Endothelial cell of umbilical vein (primary cell): ENCODE data around the gene SSPN. TPM values are rescaled to one million over a fixed set of nuclear protein-coding genes. Genes with fewer than 3 reads are reported as not detected.

Source experiments
- BruUV-seq: library from RNA; stranded (reverse); fragments of 400-500 nt; replicated peaks from 2 replicates; lab custom pipeline; 2021; lab: Mats Ljungman, UMichigan
- CTCF ChIA-PET: fragments of 300-600, 350-600 bp; sonication (Branson Sonifier 250); formaldehyde crosslinking; loops from one replicate; lab custom pipeline; 2021; ENCODE audit warnings: antibody characterized with exemption, inconsistent platforms; lab: Charles Lee
- POLR2A ChIA-PET: fragments of 300-600, 350-600 bp; sonication (Branson Sonifier 250); formaldehyde crosslinking; loops from one replicate; lab custom pipeline; 2021; ENCODE audit warnings: antibody characterized with exemption, inconsistent platforms; lab: Charles Lee
- DNase-seq: peaks from one replicate; pipeline ENCODE4 v3.0.0-alpha.2; 2011; ENCODE audit warnings: low read depth, low spot score
- FAIRE-seq: peaks from 2 replicates; lab custom pipeline; 2011; peaks lifted over from hg19 to GRCh38; lab: Jason Lieb, UNC
- H2AFZ ChIP-seq: 2 replicates; pipeline ENCODE4 v1.6.0; 2012; ENCODE audit warnings: low read depth, low read length, control low read depth, inconsistent platforms
- H3K27ac ChIP-seq: 2 replicates; pipeline ENCODE4 v1.5.1; 2011; ENCODE audit warnings: low read depth, mild to moderate bottlenecking, control low read depth, low read length, moderate library complexity; ENCODE audit not compliant: insufficient read depth
- H3K27me3 ChIP-seq, 2 experiments: 2 replicates each; pipeline versions ENCODE4 v1.6.0 to v1.6.1; 2011; ENCODE audit warnings: low read length in 2 of 2, mixed read lengths in 1 of 2; ENCODE audit not compliant: control insufficient read depth in 2 of 2, insufficient read depth in 2 of 2
- H3K36me3 ChIP-seq, 2 experiments: 2 replicates in 1 of 2; 3 replicates in 1 of 2; pipeline ENCODE4 v1.5.1; 2011; ENCODE audit warnings: low read length in 2 of 2, mild to moderate bottlenecking in 1 of 2, moderate library complexity in 1 of 2; ENCODE audit not compliant: control insufficient read depth in 2 of 2, insufficient read depth in 2 of 2; ENCODE audit errors: extremely low read depth in 1 of 2
- H3K4me1 ChIP-seq: 3 replicates; pipeline ENCODE4 v1.5.1; 2011; ENCODE audit warnings: mild to moderate bottlenecking, low read length; ENCODE audit not compliant: control insufficient read depth, insufficient read depth; ENCODE audit errors: extremely low read depth
- H3K4me2 ChIP-seq: 2 replicates; pipeline ENCODE4 v1.6.1; 2011; ENCODE audit warnings: low read length, control low read depth, mixed read lengths; ENCODE audit not compliant: insufficient read depth
- H3K4me3 ChIP-seq, 3 experiments: fragments of 200-600 bp in 1 of 3; sonication (generic), shearing (Covaris generic) in 1 of 3; replicated peaks in 1 of 3; 2 replicates each; pipeline ENCODE4 v1.5.1; 2011 to 2016; ENCODE audit warnings: control low read depth in 3 of 3, low read length in 3 of 3, mild to moderate bottlenecking in 2 of 3, inconsistent platforms in 1 of 3, low read depth in 1 of 3, moderate library complexity in 1 of 3; ENCODE audit not compliant: insufficient read depth in 1 of 3
- H3K79me2 ChIP-seq: 2 replicates; pipeline ENCODE4 v1.6.0; 2012; ENCODE audit warnings: low read length, inconsistent platforms; ENCODE audit not compliant: control insufficient read depth, insufficient read depth
- H3K9ac ChIP-seq: replicated peaks from 2 replicates; pipeline ENCODE3; 2011; ENCODE audit warnings: low read length, control low read depth; ENCODE audit not compliant: insufficient read depth; ENCODE audit errors: extremely low read depth
- H3K9me1 ChIP-seq: replicated peaks from 3 replicates; pipeline ENCODE4 v1.6.0; 2011; ENCODE audit warnings: mild to moderate bottlenecking, low read length; ENCODE audit not compliant: control insufficient read depth, insufficient read depth; ENCODE audit errors: extremely low read depth
- H3K9me3 ChIP-seq: replicated peaks from 2 replicates; pipeline ENCODE4 v1.5.1; 2012; ENCODE audit warnings: low read length, inconsistent platforms; ENCODE audit not compliant: control insufficient read depth, insufficient read depth
- H4K20me1 ChIP-seq: replicated peaks from 2 replicates; pipeline ENCODE3; 2011; ENCODE audit warnings: mild to moderate bottlenecking, low read length; ENCODE audit not compliant: control insufficient read depth, insufficient read depth; ENCODE audit errors: extremely low read depth
- CTCF ChIP-seq, 2 donors: IDR thresholded peaks; 1 replicate in 1 of 2; 2 replicates in 1 of 2; pipeline ENCODE4 v1.5.1; 2011; ENCODE audit warnings: low read length in 2 of 2, mild to moderate bottlenecking in 2 of 2, moderate library complexity in 2 of 2, control low read depth in 1 of 2, inconsistent platforms in 1 of 2, low read depth in 1 of 2; ENCODE audit not compliant: insufficient read depth in 1 of 2; ENCODE audit errors: extremely low read depth in 1 of 2
- EZH2 ChIP-seq: IDR thresholded peaks from 2 replicates; pipeline ENCODE4 v1.6.1; 2012; ENCODE audit warnings: borderline replicate concordance, low read depth, mild to moderate bottlenecking, moderate library complexity, low read length, inconsistent platforms; ENCODE audit not compliant: severe bottlenecking
- FOS ChIP-seq: IDR thresholded peaks from 2 replicates; pipeline ENCODE4 v1.6.1; 2011; ENCODE audit warnings: mild to moderate bottlenecking, low read length, moderate library complexity, borderline replicate concordance; ENCODE audit not compliant: insufficient read depth
- GATA2 ChIP-seq: IDR thresholded peaks from 2 replicates; pipeline ENCODE4 v1.7.0; 2011; ENCODE audit warnings: low read depth, mild to moderate bottlenecking, moderate library complexity, mixed read lengths, low read length; ENCODE audit not compliant: insufficient read length, insufficient read depth
- JUN ChIP-seq: IDR thresholded peaks from 2 replicates; pipeline ENCODE4 v1.6.1; 2011; ENCODE audit warnings: borderline replicate concordance, low read depth; ENCODE audit not compliant: insufficient read length, insufficient read depth
- MYC ChIP-seq: IDR thresholded peaks from one replicate; pipeline ENCODE4 v1.6.1; 2011; ENCODE audit warnings: mild to moderate bottlenecking, low read depth, low read length
- POLR2A ChIP-seq: IDR thresholded peaks from 2 replicates; pipeline ENCODE4 v1.6.1; 2012; ENCODE audit warnings: low read depth, mild to moderate bottlenecking, control low read depth, low read length
- POLR2AphosphoS5 ChIP-seq: IDR thresholded peaks from 2 replicates; pipeline ENCODE4 v1.6.1; 2012; ENCODE audit warnings: low read depth, mild to moderate bottlenecking, control low read depth, low read length, moderate library complexity; ENCODE audit not compliant: insufficient read depth
- dilution Hi-C: fragments of 300-500 bp; cut with MboI; formaldehyde crosslinking; loops from one replicate; pipeline ENCODE4 v1.15.0; 2019; ENCODE audit warnings: low sequenced_read_pairs; ENCODE audit not compliant: extremely low pct_ligation_motif_present
- intact Hi-C: fragments of 100-400 bp; cut with micrococcal nuclease; formaldehyde crosslinking; loops from one replicate; pipeline ENCODE4 v1.10.0; 2022
- polyA plus RNA-seq, 4 experiments: library from polyadenylated mRNA; depleted of rRNA in 3 of 4; stranded (reverse) in 3 of 4; unstranded in 1 of 4; fragments of >200 nt; gene quantifications; 2 replicates each; pipeline versions ENCODE4 v1.2.1 to v1.2.3, GENCODE V29; 2011 to 2012; ENCODE audit warnings: missing spikeins in 1 of 4
- total RNA-seq: library from RNA; stranded (reverse); gene quantifications from 2 replicates; pipeline ENCODE4 v1.2.3, GENCODE V29; 2021
- TF ChIP-seq, protein P1 (sequence below): IDR thresholded peaks from 2 replicates; pipeline ENCODE4 v1.6.1; 2011; ENCODE audit not compliant: insufficient read depth, insufficient read length

SSPN gene
- total and polyA plus RNA-seq, 2 donors (not counting 3 experiments of a cell fraction or from before 2014, with no cell fraction given), result 1.3 to 2.1 TPM

DNA sequence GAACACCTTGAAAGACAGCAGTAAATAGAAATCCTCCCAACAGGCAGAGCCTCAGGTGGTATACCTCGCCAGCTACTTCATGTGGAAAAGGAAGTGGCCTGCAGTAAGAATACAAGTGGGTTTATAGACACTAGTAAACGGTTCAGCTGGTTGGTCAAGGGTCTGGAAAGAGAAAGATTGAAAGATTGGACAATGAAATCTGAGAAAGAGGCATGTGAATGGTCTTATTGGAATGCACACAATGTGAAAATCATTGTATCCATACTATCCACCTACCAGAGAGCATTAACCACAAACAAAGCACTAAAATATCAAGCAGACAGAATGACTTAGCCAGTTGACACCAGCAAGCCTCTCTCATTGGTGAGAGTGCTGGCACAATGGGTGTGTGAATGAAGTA, 98.2 kb downstream of the SSPN start:
- no peak overlapping the region for H3K4me3 ChIP-seq
- dilution Hi-C loops, result no loop called here
- intact Hi-C loops, result no loop called here
- DNase-seq (no peak), FAIRE-seq (no peak)
- H2AFZ ChIP-seq, result no peak overlapping the region
- ChIA-PET POLR2A (no interaction called here), CTCF (interaction anchor here (0.8 kb wide), 1 partner anchor 19 kb away, joined by 3 read pairs; no protein-coding TSS in a partner anchor)
- no peak overlapping the region for H3K9ac ChIP-seq
- TF ChIP-seq JUN (no peak), FOS (no peak), MYC (no peak), POLR2AphosphoS5 (no peak), CTCF (IDR thresholded peaks at IDR 0.05; ENCODE audit: extremely low read depth in 1 of 2, insufficient read depth in 1 of 2, low read depth in 1 of 2, low read length in 2 of 2) (no peak), POLR2A (no peak), EZH2 (no peak), GATA2 (no peak)
- TF ChIP-seq, protein P1, sequence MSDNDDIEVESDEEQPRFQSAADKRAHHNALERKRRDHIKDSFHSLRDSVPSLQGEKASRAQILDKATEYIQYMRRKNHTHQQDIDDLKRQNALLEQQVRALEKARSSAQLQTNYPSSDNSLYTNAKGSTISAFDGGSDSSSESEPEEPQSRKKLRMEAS, result no peak
- no peaks in the 10 kb centered on the region for H3K9me1 ChIP-seq
- H3K4me2 ChIP-seq, result no peak overlapping the region
- H3K9me3 ChIP-seq, result no peaks in the 10 kb centered on the region
- H3K4me1 ChIP-seq, result peaks cover under 1% of the 10 kb centered on the region
- H3K79me2 ChIP-seq, result no peaks in the 10 kb centered on the region
- H3K36me3 ChIP-seq, result no peaks in the 10 kb centered on the region
- no TSS peak for BruUV-seq
- H3K27me3 ChIP-seq, result peaks cover 0 to 2% of the 10 kb centered on the region in 2 experiments
- H4K20me1 ChIP-seq, result no peaks in the 10 kb centered on the region
- no peak overlapping the region for H3K27ac ChIP-seq
